GM13977 (cell line): Measurements from ENCODE around the gene TRIM5.

ENCODE experiments used
- DNase-seq: peaks from one replicate; pipeline ENCODE4 v3.0.0; 2012; ENCODE audit warnings: low spot score
- CTCF ChIP-seq: IDR thresholded peaks from 2 replicates; pipeline ENCODE4 v1.5.1; 2012; ENCODE audit warnings: mild to moderate bottlenecking, control low read depth; ENCODE audit not compliant: insufficient read depth; ENCODE audit errors: extremely low read depth, missing control alignments
- in situ Hi-C: fragments of 300-500 bp; cut with MboI; formaldehyde crosslinking; loops from one replicate; pipeline ENCODE4 v1.12.0; 2022; ENCODE audit warnings: low sequenced_read_pairs, low pct_unique_long_range_greater_than_20kb, mixed read lengths, inconsistent platforms; ENCODE audit not compliant: unreplicated experiment

The TRIM5 gene

GRCh38 chr11:5679811-5680210, 5.1 kb downstream of the TRIM5 start:
- no peak for TF ChIP-seq CTCF
- DNase-seq, result no peak
- in situ Hi-C loops, result no loop called here

- in situ Hi-C loops, result no loop called here
Measured at GRCh38 chr11:5674391-5674790, 10.5 kb downstream of the TRIM5 start.

GRCh38 chr11:5671831-5672230, 13.0 kb downstream of the TRIM5 start:
- in situ Hi-C loops, result no loop called here
- no peak for DNase-seq
- TF ChIP-seq CTCF, result no peak

More at GRCh38 chr11:5674391-5674790, 10.5 kb downstream of the TRIM5 start:
- no peak for TF ChIP-seq CTCF
- DNase-seq, result no peak

- in situ Hi-C loops, result no loop called here
- TF ChIP-seq CTCF, result no peak
Measured at GRCh38 chr11:5666402-5666793, 18.5 kb downstream of the TRIM5 start.

GRCh38 chr11:5665746-5666401, 19.0 kb downstream of the TRIM5 start:
- TF ChIP-seq CTCF, result no peak
- DNase-seq, result no peak
- in situ Hi-C loops, result no loop called here

More at GRCh38 chr11:5666402-5666793, 18.5 kb downstream of the TRIM5 start:
- no peak for DNase-seq

- no peak for DNase-seq
- no peak for TF ChIP-seq CTCF
- in situ Hi-C loops, result no loop called here
Measured at GRCh38 chr11:5665051-5665570, 19.8 kb downstream of the TRIM5 start.
